Esophagus squamous epithelium (tissue), 5 donors: ENCODE results near the gene MRPL30. TPM values are rescaled to one million over a fixed set of nuclear protein-coding genes. Genes with fewer than 3 reads are reported as not detected.
A peak's percentile ranks its signal among the peaks of the same experiment; 100 is the strongest.

Experiments used
- DNase-seq: peaks from one replicate; lab custom pipeline; 2025; lab: John Stamatoyannopoulos, UW
- H3K27ac ChIP-seq, 4 donors: fragments of 200-600 bp; sonication (generic); one replicate each; pipeline ENCODE4 v1.5.1; 2016 to 2019; ENCODE audit warnings: mild to moderate bottlenecking in 1 of 4
- H3K27me3 ChIP-seq, 4 donors: fragments of 200-600 bp; sonication (generic); 1 replicate in 3 of 4; 2 replicates in 1 of 4; pipeline versions ENCODE4 v1.5.1 to v1.6.0; 2017 to 2021; ENCODE audit warnings: antibody characterized with exemption in 1 of 4
- H3K36me3 ChIP-seq, 3 donors: fragments of 200-600 bp; sonication (generic); one replicate each; pipeline ENCODE4 v1.5.1; 2016 to 2019
- H3K4me1 ChIP-seq, 3 donors: fragments of 200-600 bp; sonication (generic); one replicate each; pipeline ENCODE4 v1.5.1; 2017 to 2019
- H3K4me3 ChIP-seq, 4 donors: fragments of 200-600 bp; sonication (generic); 1 replicate in 3 of 4; 2 replicates in 1 of 4; pipeline ENCODE4 v1.5.1; 2016 to 2019; ENCODE audit warnings: mild to moderate bottlenecking in 2 of 4, moderate library complexity in 1 of 4
- H3K9me3 ChIP-seq, 3 donors: fragments of 200-600 bp; sonication (generic); one replicate each; pipeline ENCODE4 v1.5.1; 2016 to 2019
- CTCF ChIP-seq, 6 experiments: fragments of 450-650 bp in 4 of 6; fragments of 200-600 bp in 2 of 6; sonication (generic) in 2 of 6; IDR thresholded peaks; one replicate each; pipeline ENCODE4 v1.5.1; 2016 to 2019; ENCODE audit warnings: antibody characterized with exemption in 6 of 6, mild to moderate bottlenecking in 4 of 6, moderate library complexity in 4 of 6
- POLR2A ChIP-seq, 4 donors: fragments of 450-650 bp; IDR thresholded peaks; one replicate each; pipeline ENCODE4 v1.6.1; 2017; ENCODE audit warnings: antibody characterized with exemption in 4 of 4, mild to moderate bottlenecking in 4 of 4, moderate library complexity in 3 of 4
- WGBS, 2 donors: methylation state at CpG; one replicate each; pipeline ENCODE4 v1.1.5; 2018; 5-methylcytosine and 5-hydroxymethylcytosine counted together
- intact Hi-C: fragments of 100-400 bp; cut with DNase I; formaldehyde crosslinking; loops from one replicate; pipeline ENCODE4 v1.15.0; 2022
- total RNA-seq, 4 donors: library from RNA; depleted of rRNA; stranded (reverse); fragments of >200 nt; gene quantifications; one replicate each; pipeline ENCODE4 v1.1.0, GENCODE V29; 2016
- donor health status: DM: yes; HTN: yes; CAD: no.

Gene MRPL30
- total RNA-seq, 4 donors from 2014 or later, result 18.3 to 35.9 (median 32.8) TPM

- Histone ChIP-seq H3K36me3 (no peaks in the 10 kb centered on the region), H3K27ac (peak within 1 kb of the TSS; percentile 87 to 98 (median 96)), H3K9me3 (no peaks in the 10 kb centered on the region), H3K4me1 (peaks cover 5 to 21% (median 8%) of the 10 kb centered on the region in 3 donors), H3K4me3 (peak within 1 kb of the TSS; percentile 71 to 96 (median 94)), H3K27me3 (no peaks in the 10 kb centered on the region)
- peak; percentile 66 for DNase-seq
- 0 to 1% methylated on average over 22 to 24 of the region's 84 CpGs for WGBS, 2 donors
- intact Hi-C loops, result no loop called here
- no peak for TF ChIP-seq CTCF (IDR thresholded peaks at IDR 0.05)
- TF ChIP-seq POLR2A (IDR thresholded peaks at IDR 0.05), result peak in 2 of 4 donors; percentile 0 to 82
Measured at GRCh38 chr2:99141110-99142108, 39.6 kb upstream of the MRPL30 start, which contains the start of gene C2orf15. Gene C2orf15, plus strand, starts transcription at chr2:99141707. Its CDS starts 8,852 bp downstream, at chr2:99150559.

GRCh38 chr2:99150706-99151105 lies 30.3 kb upstream of the MRPL30 start:
- no peak for DNase-seq
- 63 to 68% methylated on average over 1 of the region's 1 CpG for WGBS, 2 donors
- Histone ChIP-seq H3K9me3 (no peaks in the 10 kb centered on the region), H3K4me1 (peaks cover 0 to 16% (median 8%) of the 10 kb centered on the region in 3 donors), H3K4me3 (no peak overlapping the region), H3K27me3 (no peaks in the 10 kb centered on the region), H3K27ac (no peak overlapping the region), H3K36me3 (no peaks in the 10 kb centered on the region)
- intact Hi-C loops, result no loop called here
- TF ChIP-seq POLR2A (IDR thresholded peaks at IDR 0.05), result no peak
- no peak for TF ChIP-seq CTCF (IDR thresholded peaks at IDR 0.05)

GRCh38 chr2:99152199-99152895 lies 28.6 kb upstream of the MRPL30 start:
- intact Hi-C loops, result no loop called here
- H3K36me3 ChIP-seq, result peaks cover 0 to 7% (median 0%) of the 10 kb centered on the region in 3 donors

GRCh38 chr2:99153921-99154604 lies 26.9 kb upstream of the MRPL30 start:
- Histone ChIP-seq H3K27me3 (no peaks in the 10 kb centered on the region), H3K4me1 (peaks cover 0 to 23% (median 15%) of the 10 kb centered on the region in 3 donors), H3K27ac (peak overlapping the region; percentile 89 to 96 (median 94)), H3K9me3 (no peaks in the 10 kb centered on the region), H3K36me3 (peaks cover 0 to 11% (median 0%) of the 10 kb centered on the region in 3 donors), H3K4me3 (peak overlapping the region; percentile 48 to 92 (median 82))
- TF ChIP-seq CTCF (IDR thresholded peaks at IDR 0.05) (no peak), POLR2A (IDR thresholded peaks at IDR 0.05) (no peak)
- WGBS, 2 donors, result 21 to 36% methylated on average over 10 to 11 of the region's 12 CpGs
- intact Hi-C loops, result no loop called here
- no peak for DNase-seq

More at GRCh38 chr2:99152199-99152895, 28.6 kb upstream of the MRPL30 start:
- H3K27ac ChIP-seq, result no peak overlapping the region
- no peak overlapping the region for H3K4me3 ChIP-seq
- no peaks in the 10 kb centered on the region for H3K9me3 ChIP-seq
- peaks cover 0 to 23% (median 15%) of the 10 kb centered on the region in 3 donors for H3K4me1 ChIP-seq
- DNase-seq, result no peak
- TF ChIP-seq CTCF (IDR thresholded peaks at IDR 0.05), result no peak
- no peak for TF ChIP-seq POLR2A (IDR thresholded peaks at IDR 0.05)
- 90 to 92% methylated on average over 7 of the region's 7 CpGs for WGBS, 2 donors
- no peaks in the 10 kb centered on the region for H3K27me3 ChIP-seq
